Middle frontal gyrus (tissue), 1 donor: ENCODE results near the gene KIF4B.
"Not testable (repeated sequence)": the region's sequence is repeated elsewhere in the genome, so short reads cannot be mapped to it uniquely, and the experiment has no call there.

Experiments
- DNase-seq: peaks from one replicate; pipeline ENCODE4 v3.0.0-alpha.2; 2015; ENCODE audit warnings: low spot score; ENCODE audit errors: extremely low spot score

The KIF4B gene

DNA sequence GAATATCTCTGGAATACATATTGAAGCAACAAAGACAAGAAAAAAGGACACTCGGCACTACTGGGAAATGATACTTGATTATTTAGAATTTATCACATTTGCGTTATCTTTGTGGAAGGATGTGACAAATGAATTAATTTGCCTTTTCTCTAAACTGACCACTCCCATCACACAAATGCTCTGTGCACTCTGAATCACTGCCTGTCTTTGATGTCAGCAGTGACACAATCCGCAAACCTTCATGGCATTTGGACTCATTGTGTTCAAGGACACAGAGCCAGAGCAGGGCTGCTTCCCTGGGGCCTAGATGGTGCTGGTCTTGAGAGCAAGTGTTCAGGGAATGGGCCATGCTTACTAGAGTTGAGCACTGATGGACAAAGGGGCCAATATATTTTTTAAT is 4.9 kb upstream of the KIF4B start:
- DNase-seq: no peak

DNA sequence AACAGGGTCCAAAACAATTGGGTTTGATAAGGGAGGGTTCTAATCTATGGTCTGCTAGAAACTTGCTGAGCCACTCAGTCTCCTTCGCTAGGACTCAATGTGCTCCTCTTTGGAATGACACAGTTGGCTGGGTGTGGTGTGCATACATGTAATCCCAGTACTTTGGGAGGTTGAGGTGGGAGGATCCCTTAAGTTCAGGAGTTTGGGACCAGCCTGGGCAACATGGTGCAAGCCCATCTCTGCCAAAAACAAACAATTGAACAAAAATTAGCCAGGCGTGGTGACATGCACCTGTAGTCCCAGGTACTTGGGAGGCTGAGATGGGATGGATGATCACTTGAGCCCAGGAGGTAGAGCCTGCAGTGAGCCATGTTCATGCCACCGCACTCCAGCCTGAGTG is 2.7 kb upstream of the KIF4B start:
- no peak for DNase-seq

DNA sequence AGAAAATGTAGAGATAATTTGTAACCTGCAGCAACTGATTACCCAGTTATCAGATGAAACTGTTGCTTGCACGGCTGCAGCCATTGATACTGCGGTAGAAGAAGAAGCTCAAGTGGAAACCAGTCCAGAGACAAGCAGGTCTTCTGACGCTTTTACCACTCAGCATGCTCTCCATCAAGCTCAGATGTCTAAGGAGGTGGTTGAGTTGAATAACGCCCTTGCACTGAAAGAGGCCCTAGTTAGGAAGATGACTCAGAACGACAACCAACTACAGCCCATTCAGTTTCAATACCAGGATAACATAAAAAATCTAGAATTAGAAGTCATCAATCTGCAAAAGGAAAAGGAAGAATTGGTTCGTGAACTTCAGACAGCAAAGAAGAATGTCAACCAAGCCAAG is 1.7 kb downstream of the KIF4B start:
- no peak for DNase-seq

DNA sequence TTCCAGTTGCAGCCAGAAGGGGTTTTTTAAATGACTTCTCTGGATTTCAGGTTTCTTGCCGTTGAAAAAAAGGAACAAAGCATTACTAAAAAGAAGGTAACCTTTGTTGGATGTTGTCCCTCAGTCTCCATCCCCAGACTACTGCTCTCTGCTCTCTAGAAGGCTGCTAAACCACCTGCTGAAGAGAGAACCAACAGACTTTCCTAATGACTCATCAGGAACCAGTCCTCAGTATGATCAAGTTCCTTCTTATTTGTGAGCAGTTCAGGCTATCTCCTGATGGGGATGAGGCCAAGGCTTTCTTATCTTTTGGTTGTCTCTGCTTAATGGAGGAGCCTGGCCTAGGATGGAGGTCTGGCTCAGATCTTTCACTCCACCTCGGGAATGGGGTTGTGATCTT is 4.1 kb downstream of the KIF4B start:
- no peak for DNase-seq

DNA sequence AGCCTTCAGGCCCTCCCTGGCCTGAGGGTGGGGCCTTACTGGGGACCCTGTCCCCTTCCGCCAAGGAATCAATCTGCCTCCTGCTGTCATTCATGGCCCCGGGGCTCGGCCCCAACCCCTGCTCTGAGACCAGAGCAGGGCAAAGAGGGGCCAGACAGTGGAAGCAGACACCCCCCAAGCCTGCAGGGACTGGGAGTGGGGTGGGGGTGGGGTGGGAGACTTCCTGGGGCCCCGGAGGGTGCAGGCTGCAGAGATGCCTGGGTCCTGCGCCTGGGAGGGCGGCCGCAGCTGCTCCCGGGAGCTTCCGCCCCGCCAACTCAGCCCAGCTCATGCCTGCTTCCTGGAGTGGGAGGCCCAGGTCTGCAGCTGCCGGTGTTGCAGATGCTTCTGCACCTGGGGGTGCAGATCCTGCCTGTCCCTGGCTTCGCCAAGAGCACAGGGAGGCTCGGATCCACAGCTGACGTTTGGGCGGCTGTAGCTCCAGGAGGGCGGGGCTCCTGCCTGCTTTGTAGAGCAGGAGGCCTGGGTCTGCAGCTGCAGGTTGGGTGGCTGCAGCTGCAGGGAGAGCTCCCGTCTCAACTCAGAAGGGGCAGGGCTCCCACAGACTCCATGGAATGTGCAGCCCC is 6.2 kb downstream of the KIF4B start:
- no peak for DNase-seq

DNA sequence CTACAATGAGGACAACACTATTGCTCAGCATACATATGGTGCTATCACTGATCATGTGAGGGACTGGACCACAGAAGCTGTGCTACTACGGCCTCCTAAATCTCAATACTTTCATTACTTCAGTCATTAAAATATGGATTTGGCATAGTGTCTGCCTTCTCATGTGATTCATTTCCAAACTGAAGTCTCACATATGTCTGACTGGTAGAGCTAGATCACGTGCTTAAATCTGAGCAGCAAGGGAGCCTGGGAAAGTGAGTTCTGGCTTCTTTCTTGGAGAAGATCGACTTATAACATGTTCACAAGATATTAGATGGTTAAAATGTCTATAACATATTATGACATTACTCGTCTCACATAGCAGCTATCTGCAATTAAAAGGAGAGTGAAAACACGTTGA is 8.3 kb downstream of the KIF4B start:
- DNase-seq: no peak

DNA sequence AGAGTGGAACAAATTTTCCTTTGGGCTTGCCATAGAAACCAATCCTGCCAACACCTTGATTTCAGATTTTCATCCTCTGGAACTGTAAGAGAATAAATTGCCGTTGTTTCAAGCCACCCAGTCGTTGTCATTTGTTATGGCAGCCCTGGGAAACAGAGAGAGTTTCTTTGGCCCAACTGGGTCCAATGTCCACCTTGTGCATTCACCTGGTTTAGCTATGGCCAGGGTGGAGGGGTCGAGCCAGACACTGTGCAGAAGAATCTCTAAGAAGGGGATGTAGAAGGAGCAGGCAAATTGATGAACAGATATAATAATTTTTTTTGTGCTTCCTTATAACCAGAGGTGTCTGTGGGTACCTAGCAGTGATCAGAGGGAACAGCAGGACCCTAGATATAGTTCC is 9.8 kb downstream of the KIF4B start:
- DNase-seq: no peak

DNA sequence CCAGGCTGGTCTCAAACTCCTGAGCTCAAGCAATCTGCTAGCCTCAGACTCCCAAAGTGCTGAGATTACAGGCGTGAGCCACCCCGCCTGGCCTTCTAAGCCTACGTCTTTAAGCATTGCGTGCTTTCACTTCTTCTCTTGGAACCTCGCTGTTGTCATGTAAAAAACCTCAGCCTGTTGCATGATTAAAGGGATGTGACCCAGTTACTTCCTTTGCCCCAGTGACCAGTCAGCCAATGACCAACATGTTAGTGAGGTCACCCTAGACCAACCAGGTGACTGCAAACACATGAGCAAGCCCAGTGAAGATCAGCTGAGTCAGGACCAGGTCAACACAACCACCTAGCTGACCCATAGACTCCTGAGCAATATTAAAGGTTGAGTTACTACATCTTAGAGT is 10.5 kb downstream of the KIF4B start:
- DNase-seq: no peak

DNA sequence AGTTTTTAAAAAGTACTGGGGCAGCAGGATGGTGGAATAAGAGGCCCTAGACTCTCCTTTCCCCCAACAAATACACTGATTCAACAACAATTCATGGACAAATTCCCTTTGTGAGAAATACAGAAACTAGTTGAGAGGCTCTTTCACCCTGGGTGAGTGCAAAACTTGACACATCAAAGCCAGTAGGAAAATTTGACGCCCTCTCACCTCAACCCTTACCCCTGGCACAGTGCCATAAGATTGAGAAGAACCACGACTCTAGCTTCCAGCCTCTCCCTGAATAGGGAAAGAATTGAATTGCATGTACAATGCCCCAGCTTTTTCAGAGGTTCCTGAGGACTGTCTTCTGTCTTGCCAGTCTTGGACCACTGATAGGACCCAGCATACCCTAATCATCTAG is 12.3 kb downstream of the KIF4B start:
- no peak for DNase-seq

DNA sequence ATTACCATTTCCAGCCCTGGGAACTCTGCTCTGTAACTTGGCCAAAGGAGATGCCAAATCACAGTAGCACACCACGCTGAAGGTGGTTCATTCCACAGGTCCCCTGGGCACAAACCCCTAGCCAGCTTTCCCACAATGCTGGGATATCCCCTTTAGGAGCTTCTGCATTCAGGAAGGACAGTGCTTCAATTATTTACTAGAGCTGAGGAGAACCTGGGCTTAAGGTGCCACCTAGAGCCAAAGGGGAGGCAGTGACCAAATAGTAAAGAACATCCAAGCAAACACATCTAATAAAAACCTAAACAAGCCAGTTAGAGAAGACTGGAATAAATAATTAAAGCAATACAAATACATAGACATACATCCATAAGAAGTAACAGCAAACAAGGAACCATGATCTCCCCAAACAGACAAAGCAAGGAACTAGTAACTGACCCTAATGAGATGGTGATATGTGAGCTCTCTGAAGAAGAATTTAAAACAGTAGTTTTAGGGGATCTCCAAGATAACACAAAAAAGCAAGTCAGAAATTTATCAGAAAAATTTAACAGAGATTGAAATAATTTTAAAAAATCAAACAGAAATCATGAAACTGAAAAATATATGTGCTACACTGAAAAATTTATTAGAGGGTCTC is 14.6 kb downstream of the KIF4B start:
- DNase-seq: no peak

DNA sequence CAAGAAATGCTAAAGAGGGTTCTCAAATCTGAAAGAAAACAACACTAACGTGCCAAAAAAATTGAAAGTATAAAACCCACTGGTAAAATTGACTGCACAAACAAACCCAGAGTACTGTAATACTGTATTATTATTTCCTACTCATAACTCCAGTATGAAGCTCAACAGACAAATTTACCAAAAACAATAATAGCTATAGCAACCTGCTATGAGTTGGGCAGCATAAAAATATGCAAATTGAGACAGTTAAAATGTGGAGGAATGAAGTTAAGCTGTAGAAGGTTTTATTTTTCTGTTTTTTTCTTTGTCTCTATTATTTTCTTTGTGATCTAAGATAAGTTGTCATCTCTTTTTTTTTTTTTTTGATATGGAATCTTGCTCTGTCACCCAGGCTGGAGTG is 15.7 kb downstream of the KIF4B start:
- no peak for DNase-seq

DNA sequence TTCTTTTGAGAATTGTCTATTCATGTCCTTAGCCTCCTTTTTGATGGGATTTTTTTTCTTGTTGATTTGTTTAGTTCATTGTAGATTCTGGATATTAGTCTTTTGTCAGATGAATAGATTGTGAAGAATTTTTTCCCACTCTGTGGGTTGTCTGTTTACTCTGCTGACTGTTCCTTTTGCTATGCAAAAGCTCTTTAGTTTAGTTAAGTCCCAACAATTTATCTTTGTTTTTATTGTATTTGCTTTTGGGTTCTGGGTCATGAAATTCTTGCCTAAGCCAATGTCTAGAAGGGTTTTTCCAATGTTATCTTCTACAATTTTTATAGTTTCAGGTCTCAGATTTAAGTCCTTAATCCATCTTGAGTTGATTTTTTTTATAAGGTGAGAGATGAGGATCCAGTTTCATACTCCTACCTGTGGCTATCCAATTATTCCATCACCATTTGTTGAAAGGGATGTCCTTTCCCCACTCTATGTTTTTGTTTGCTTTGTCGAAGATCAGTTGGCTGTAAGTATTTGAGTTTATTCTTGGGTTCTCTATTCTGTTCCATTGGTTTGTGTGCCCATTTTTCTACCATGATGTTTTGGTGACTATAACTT is 20.7 kb downstream of the KIF4B start:
- not testable (repeated sequence) for DNase-seq

DNA sequence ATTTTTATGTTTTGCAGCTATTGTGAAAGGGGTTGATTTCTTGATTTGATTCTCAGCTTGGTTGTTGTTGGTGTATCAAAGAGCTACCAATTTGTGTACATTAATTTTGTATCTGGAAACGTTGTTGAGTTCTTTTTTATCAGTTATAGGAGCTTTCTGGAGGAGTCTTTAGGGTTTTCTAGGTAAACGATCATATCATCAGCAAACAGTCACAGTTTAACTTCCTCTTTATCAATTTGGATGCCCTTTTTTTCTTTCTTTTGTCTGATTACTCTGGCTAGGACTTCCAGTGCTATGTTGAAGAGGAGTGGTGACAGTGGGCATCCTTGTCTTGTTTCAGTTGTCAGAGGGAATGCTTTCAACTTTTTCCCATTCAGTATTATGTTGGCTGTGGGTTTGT is 21.5 kb downstream of the KIF4B start:
- DNase-seq: not testable (repeated sequence)

DNA sequence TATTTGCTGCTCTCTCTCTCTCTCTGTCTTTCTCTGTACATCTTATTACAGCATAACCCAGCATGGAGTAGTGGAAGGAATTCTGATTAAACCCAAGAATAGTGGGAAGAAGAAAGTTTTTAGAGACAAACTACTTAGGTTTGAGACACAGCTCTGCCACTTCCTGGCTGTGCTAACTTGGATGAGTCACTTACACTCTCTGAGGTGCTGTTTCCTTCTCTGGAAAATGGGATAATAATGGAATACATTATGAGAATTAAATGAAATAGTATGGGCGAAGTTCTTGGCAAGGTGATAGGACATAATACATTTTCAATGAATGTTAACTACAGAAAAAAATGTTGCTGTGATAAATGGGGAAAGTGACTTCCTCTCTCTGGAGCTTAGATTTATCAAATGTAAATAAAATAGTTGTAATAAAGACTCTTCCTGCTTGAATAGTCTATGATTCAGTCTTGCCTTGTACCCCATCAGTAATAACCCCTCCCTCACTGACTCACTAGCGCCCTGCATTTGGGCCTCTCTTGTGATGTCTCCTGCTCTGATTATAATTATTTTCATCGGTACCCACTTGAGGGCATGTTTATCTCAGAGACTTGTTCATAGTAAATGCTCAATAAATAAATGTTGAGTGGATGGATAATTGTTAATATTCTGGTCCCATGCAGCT is 27.6 kb downstream of the KIF4B start:
- DNase-seq: no peak

DNA sequence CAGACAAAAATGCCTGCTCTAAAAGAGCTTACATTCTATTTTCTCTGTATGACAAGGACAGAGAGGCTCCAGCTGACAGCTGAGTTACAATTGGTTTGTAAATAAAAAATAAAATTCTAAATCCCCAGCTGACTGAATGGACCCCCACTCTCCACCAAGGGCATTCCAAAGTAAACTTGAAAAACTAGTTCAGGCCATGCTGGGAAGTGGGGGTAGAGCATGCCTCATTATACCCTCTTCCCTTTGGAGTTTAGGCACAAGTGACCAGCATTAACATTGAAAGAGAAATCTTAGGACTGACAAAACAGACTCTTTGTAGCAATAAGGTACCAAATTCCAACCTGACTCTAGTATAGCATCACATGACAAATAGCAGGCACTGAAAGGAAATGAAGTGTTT is 31.0 kb downstream of the KIF4B start:
- DNase-seq: no peak

DNA sequence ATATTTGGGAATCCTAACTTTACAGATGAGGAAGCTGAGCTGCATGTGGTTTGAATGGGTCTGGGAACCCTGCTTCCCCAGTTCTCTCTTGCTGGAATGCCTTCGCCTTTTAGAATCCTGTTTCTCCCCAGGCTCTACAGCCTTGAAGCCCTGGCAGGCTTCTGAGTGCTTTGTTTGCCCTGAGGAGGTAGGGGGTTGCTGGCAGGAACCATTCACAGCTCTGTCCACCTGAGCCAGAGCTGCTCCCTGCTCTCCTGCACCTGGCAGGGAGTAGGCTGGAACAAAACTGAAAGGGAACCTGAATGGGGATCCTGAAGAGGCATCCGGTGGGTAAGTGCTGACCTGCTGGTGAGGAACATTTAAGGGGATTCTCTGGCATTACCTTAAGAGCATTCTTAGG is 33.0 kb downstream of the KIF4B start:
- DNase-seq: no peak

DNA sequence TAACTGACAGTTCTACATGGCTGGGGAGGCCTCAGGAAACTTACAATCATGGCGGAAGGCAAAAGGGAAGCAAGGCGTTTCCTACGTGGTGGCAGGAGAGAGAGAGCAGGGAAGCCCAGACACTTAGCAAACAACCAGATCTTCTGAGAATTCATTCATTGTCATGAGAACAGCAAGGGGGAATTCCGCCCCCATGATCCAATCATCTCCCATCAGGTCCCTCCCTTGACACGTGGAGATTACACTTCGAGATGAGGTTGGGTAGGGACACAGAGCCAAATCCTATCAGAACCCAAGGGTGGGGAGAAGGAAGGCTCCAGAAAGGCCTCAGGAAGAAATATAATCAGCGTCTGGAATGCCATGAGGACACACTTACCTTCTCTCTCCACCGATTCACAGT is 34.3 kb downstream of the KIF4B start:
- DNase-seq: no peak

DNA sequence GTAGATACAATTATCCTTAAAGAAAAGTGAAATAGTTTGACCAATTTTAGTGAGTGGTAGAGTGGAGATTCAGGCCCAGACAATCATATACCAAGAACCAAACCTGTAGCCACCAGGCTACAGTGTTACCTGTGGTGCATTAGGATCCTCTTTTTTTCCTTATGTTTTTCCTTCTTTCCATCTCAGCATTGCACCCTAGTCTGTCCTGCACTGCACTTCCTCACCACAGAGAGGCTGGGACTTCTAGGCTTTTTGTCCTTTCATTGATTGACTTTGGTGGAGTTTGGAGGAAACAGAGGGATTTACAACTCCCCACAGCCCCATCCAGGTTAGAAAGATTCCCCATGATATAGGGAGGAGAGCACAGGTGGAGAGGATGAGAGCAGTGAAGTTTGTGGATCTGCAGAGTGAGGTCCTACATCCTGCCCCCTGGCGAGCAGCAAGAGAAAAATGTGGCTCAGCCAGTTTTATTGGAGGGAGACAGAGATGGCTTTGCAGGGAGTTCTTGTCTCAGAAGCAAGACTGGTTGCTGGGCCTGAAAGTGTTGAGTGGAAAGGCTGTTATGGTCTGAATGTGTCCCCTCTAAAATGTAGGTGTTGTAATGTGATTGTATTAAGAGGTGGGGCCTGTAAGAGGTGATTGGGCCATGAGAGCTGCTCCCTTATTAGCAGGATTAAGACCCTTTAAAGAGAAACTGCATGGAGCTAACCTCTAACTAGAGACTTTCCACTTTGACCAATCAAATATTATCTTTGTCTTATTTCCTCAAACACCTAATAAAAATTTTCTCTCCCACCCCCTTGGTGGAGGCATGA is 36.2 kb downstream of the KIF4B start:
- no peak for DNase-seq

DNA sequence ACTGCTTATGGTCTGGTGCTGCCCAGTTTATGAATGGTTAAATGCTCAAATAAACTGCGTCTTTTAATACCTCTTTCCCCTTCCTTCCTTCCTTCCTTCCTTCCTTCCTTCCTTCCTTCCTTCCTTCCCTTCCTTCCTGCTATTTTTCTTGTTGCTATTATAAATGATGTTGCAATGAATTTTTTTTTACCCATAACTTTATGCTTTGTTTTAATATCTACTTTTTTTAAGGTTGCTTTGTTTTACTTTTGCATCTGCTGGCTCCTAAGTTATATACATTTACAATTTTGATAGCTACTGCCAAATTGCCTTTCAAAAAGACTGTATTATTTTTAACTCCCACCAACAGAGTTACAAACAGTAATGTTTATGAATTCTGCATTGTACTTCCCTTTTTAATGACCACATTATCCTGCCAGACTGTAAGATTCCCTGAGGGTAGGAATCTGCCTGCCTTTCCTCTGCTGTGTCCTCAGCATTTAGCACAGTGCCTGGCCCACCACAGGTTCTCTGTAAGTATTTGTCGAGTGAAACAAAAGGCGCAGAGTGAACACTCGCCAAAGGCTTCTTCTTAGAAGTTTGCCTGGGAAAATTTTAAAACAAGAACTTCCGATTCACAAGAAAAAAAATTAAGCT is 36.9 kb downstream of the KIF4B start:
- DNase-seq: no peak

DNA sequence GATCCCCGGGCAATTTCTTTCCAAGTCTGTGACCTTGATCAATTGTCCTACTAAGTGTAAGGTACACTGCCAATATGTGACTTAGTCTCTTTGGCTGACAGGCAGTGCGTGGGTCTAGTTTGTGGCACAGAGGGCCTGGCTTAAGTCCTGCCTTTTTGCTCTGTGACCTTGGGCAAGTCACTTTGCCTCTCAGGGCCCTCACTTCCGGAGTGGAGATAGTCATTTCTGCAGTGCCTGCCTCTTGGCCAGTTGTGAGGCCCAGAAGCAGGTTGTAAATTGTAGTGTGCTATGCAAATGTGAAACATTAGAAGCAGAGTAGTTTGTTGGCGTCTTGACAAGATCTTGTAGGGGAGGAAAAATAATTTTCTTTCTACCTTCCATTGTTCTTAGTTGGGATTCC is 39.0 kb downstream of the KIF4B start:
- DNase-seq: no peak

DNA sequence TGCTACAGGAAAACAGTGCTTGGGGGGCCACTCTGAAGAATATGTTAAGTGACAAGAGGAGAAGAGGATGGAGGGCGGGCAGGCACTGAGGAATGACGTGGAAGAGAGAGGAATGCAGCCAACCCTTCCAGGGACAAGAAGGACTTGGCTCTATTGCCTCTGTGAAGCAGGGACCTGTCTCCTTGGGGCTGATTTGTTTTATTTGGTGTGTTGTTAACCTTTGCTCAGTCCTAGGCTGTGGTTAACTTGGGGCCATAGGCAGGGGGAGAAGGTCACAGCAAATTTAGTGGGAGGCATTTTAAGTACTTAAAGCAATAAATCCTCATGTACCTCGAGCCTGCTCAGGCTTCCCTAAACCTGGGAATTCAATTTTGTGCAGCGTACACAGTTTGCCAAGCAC is 39.9 kb downstream of the KIF4B start:
- DNase-seq: no peak
